Uterus (tissue), 2 donors: ENCODE data around the gene SPEF2.

Experiments
- POLR2A ChIP-seq, 2 donors: fragments of 450-650 bp; IDR thresholded peaks; one replicate each; pipeline ENCODE4 v1.6.1; 2016; ENCODE audit warnings: antibody characterized with exemption in 2 of 2, mild to moderate bottlenecking in 1 of 2, moderate library complexity in 1 of 2
- TF ChIP-seq, protein P1 (sequence below), 4 experiments: fragments of 200-600 bp in 2 of 4; fragments of 450-650 bp in 2 of 4; sonication (generic) in 2 of 4; IDR thresholded peaks; one replicate each; pipeline ENCODE4 v1.5.1; 2016 to 2019; ENCODE audit warnings: antibody characterized with exemption in 4 of 4, mild to moderate bottlenecking in 2 of 4, moderate library complexity in 1 of 4

DNA sequence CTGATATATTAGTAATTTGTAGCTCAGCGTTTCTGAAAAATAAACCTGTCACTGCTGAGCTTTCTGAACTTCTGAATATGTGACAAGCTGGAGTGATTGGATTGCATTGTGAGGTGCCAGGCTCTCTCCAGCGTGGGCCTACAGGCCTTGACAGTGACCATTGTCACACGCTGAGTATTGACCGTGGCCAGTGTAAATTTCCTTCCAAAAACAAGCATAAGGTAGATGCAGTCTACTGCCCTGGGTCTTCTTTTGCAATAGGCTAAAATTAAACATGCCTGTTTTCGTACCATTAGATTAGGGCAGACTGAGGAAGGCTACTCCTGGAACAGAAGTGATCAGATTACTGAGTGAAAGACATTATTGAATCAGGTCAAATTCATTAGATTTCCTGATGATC lies 60.2 kb downstream of the SPEF2 start:
- no peak for TF ChIP-seq POLR2A (IDR thresholded peaks at IDR 0.05)
- TF ChIP-seq, protein P1, sequence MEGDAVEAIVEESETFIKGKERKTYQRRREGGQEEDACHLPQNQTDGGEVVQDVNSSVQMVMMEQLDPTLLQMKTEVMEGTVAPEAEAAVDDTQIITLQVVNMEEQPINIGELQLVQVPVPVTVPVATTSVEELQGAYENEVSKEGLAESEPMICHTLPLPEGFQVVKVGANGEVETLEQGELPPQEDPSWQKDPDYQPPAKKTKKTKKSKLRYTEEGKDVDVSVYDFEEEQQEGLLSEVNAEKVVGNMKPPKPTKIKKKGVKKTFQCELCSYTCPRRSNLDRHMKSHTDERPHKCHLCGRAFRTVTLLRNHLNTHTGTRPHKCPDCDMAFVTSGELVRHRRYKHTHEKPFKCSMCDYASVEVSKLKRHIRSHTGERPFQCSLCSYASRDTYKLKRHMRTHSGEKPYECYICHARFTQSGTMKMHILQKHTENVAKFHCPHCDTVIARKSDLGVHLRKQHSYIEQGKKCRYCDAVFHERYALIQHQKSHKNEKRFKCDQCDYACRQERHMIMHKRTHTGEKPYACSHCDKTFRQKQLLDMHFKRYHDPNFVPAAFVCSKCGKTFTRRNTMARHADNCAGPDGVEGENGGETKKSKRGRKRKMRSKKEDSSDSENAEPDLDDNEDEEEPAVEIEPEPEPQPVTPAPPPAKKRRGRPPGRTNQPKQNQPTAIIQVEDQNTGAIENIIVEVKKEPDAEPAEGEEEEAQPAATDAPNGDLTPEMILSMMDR (IDR thresholded peaks at IDR 0.05), result no peak
